22Rv1 (cell line): ENCODE results near the gene CDK5RAP3.

Experiments used
- CTCF ChIP-seq: fragments of 450-650 bp; IDR thresholded peaks from 2 replicates; pipeline ENCODE4 v1.5.1; 2017; ENCODE audit warnings: mild to moderate bottlenecking
- ZFX ChIP-seq: fragments of 450-650 bp; IDR thresholded peaks from 2 replicates; pipeline ENCODE4 v1.6.1; 2017; ENCODE audit warnings: antibody characterized with exemption, borderline replicate concordance

GRCh38 chr17:47959825-47960655 is 10.9 kb upstream of the CDK5RAP3 start:
- TF ChIP-seq CTCF (no peak), ZFX (no peak)
